ENCODE results near the gene DDIT3.

DDIT3 gene

GRCh38 chr12:57485695-57486094 is 34.6 kb downstream of the DDIT3 start:
- DNase-seq (ENCODE audit: low spot score): no peak

- DNase-seq (ENCODE audit: low spot score): no peak
Measured at GRCh38 chr12:57483466-57483865, 36.8 kb downstream of the DDIT3 start.

GRCh38 chr12:57481671-57482070 is 38.6 kb downstream of the DDIT3 start:
- no peak for DNase-seq (ENCODE audit: low spot score)

- no peak for DNase-seq (ENCODE audit: low spot score)
Measured at GRCh38 chr12:57479376-57480115, 40.8 kb downstream of the DDIT3 start, which contains the start of gene ARHGAP9. Gene ARHGAP9, minus strand, starts transcription at chr12:57479866. Its CDS starts 460 bp downstream, at chr12:57479406.

- DNase-seq (ENCODE audit: low spot score): no peak
Measured at GRCh38 chr12:57479043-57479375, 41.3 kb downstream of the DDIT3 start.

GRCh38 chr12:57477710-57478681 is 42.3 kb downstream of the DDIT3 start:
- DNase-seq (ENCODE audit: low spot score): no peak

- DNase-seq (ENCODE audit: low spot score): no peak
Measured at GRCh38 chr12:57476993-57477709, 43.2 kb downstream of the DDIT3 start.

- DNase-seq (ENCODE audit: low spot score): no peak
Measured at GRCh38 chr12:57476162-57476992, 43.9 kb downstream of the DDIT3 start.

- no peak for DNase-seq (ENCODE audit: low spot score)
Measured at GRCh38 chr12:57475271-57476161, 44.8 kb downstream of the DDIT3 start.

GRCh38 chr12:57474862-57475261 is 45.5 kb downstream of the DDIT3 start:
- no peak for DNase-seq (ENCODE audit: low spot score)

- no peak for DNase-seq (ENCODE audit: low spot score)
Measured at GRCh38 chr12:57474430-57474829, 45.9 kb downstream of the DDIT3 start.

- DNase-seq (ENCODE audit: low spot score): no peak
Measured at GRCh38 chr12:57473886-57474285, 46.4 kb downstream of the DDIT3 start.

- no peak for DNase-seq (ENCODE audit: low spot score)
Measured at GRCh38 chr12:57473392-57473791, 46.9 kb downstream of the DDIT3 start.

- DNase-seq (ENCODE audit: low spot score): no peak
Measured at GRCh38 chr12:57472391-57472790, 47.9 kb downstream of the DDIT3 start.

- DNase-seq (ENCODE audit: low spot score): no peak
Measured at GRCh38 chr12:57471661-57472060, 48.7 kb downstream of the DDIT3 start.

GRCh38 chr12:57470970-57471656 is 49.2 kb downstream of the DDIT3 start:
- no peak for DNase-seq (ENCODE audit: low spot score)

- no peak for DNase-seq (ENCODE audit: low spot score)
Measured at GRCh38 chr12:57470286-57470969, 49.9 kb downstream of the DDIT3 start.

- no peak for DNase-seq (ENCODE audit: low spot score)
Measured at GRCh38 chr12:57469296-57470164, 50.8 kb downstream of the DDIT3 start.
